IMR-90 (cell line): ENCODE measurements around the gene ZFYVE1. TPM values are rescaled to one million over a fixed set of nuclear protein-coding genes. Genes with fewer than 3 reads are reported as not detected.

Experiments used
- ATAC-seq: fragments of 200-7000 bp; cut with Tn5 transposase; 2 replicates; pipeline ENCODE4 v1.9.1; 2020; ENCODE audit warnings: low read depth, mild to moderate bottlenecking, moderate library complexity
- BruUV-seq: library from RNA; stranded (reverse); fragments of 400-500 nt; replicated peaks from 2 replicates; lab custom pipeline; 2021; lab: Mats Ljungman, UMichigan
- CTCF ChIA-PET: fragments of 300-600 bp; formaldehyde crosslinking; extraction: SDS; loops from one replicate; lab custom pipeline; 2021; ENCODE audit warnings: antibody characterized with exemption; lab: Yijun Ruan, JAX
- POLR2A ChIA-PET: fragments of 300-600 bp; sonication (Branson Sonifier 250); formaldehyde crosslinking; loops from one replicate; lab custom pipeline; 2022; ENCODE audit warnings: antibody characterized with exemption; ENCODE audit not compliant: unreplicated experiment; lab: Charles Lee
- DNase-seq: peaks from one replicate; pipeline ENCODE4 v3.0.0; 2013
- H2AFZ ChIP-seq: replicated peaks from 2 replicates; pipeline ENCODE3; 2013; ENCODE audit warnings: low read length, mild to moderate bottlenecking; ENCODE audit not compliant: poor library complexity
- H2AK5ac ChIP-seq: 2 replicates; pipeline ENCODE4 v1.6.1; 2013; ENCODE audit warnings: low read depth, low read length, inconsistent platforms
- H2AK9ac ChIP-seq: replicated peaks from 2 replicates; pipeline ENCODE3; 2013; ENCODE audit warnings: mild to moderate bottlenecking, low read depth, low read length, moderate library complexity; ENCODE audit not compliant: poor library complexity
- H2BK120ac ChIP-seq: 2 replicates; pipeline ENCODE4 v1.6.1; 2013; ENCODE audit warnings: low read depth, low read length, inconsistent platforms
- H2BK15ac ChIP-seq: 3 replicates; pipeline ENCODE4 v1.6.1; 2013; ENCODE audit warnings: low read depth, low read length, inconsistent platforms
- H2BK20ac ChIP-seq: 2 replicates; pipeline ENCODE4 v1.6.1; 2013; ENCODE audit warnings: low read depth, mild to moderate bottlenecking, inconsistent platforms, low read length, moderate library complexity
- H2BK5ac ChIP-seq: 2 replicates; pipeline ENCODE4 v1.6.1; 2013; ENCODE audit warnings: mild to moderate bottlenecking, low read depth, low read length, inconsistent platforms; ENCODE audit not compliant: poor library complexity, severe bottlenecking
- H3K14ac ChIP-seq: replicated peaks from 2 replicates; pipeline ENCODE4 v1.6.1; 2013; ENCODE audit warnings: low read depth, low read length, inconsistent platforms
- H3K18ac ChIP-seq: 2 replicates; pipeline ENCODE4 v1.6.1; 2013; ENCODE audit warnings: low read depth, low read length, control low read depth
- H3K23ac ChIP-seq: 2 replicates; pipeline ENCODE4 v1.6.1; 2013; ENCODE audit warnings: low read depth, low read length, inconsistent platforms
- H3K27ac ChIP-seq: 2 replicates; pipeline ENCODE4 v1.5.1; 2013; ENCODE audit warnings: mild to moderate bottlenecking, control low read depth, low read length; ENCODE audit not compliant: insufficient read depth
- H3K27me3 ChIP-seq: 2 replicates; pipeline ENCODE4 v1.6.1; 2013; ENCODE audit warnings: low read length; ENCODE audit not compliant: control insufficient read depth, insufficient read depth
- H3K36me3 ChIP-seq: 2 replicates; pipeline ENCODE4 v1.6.1; 2013; ENCODE audit warnings: low read length, mixed read lengths; ENCODE audit not compliant: control insufficient read depth, insufficient read depth
- H3K4ac ChIP-seq: 2 replicates; pipeline ENCODE4 v1.6.1; 2013; ENCODE audit warnings: low read depth, low read length, inconsistent platforms
- H3K4me1 ChIP-seq: 2 replicates; pipeline ENCODE4 v1.6.1; 2013; ENCODE audit warnings: low read length, mixed read lengths; ENCODE audit not compliant: control insufficient read depth, insufficient read depth
- H3K4me2 ChIP-seq: 2 replicates; pipeline ENCODE4 v1.6.1; 2013; ENCODE audit warnings: low read depth, mild to moderate bottlenecking, control low read depth, low read length, moderate library complexity
- H3K4me3 ChIP-seq: 2 replicates; pipeline ENCODE4 v1.5.1; 2013; ENCODE audit warnings: low read depth, mild to moderate bottlenecking, control low read depth, low read length, moderate library complexity; ENCODE audit not compliant: insufficient read depth
- H3K56ac ChIP-seq: 2 replicates; pipeline ENCODE4 v1.6.1; 2013; ENCODE audit warnings: low read length, inconsistent platforms; ENCODE audit not compliant: insufficient read depth; ENCODE audit errors: extremely low read depth
- H3K79me1 ChIP-seq, 2 experiments: 2 replicates each; pipeline ENCODE4 v1.6.1; 2013; ENCODE audit warnings: low read length in 2 of 2, inconsistent platforms in 1 of 2, low read depth in 1 of 2
- H3K9ac ChIP-seq: 2 replicates; pipeline ENCODE4 v1.6.1; 2013; ENCODE audit warnings: low read depth, low read length, control low read depth
- H3K9me1 ChIP-seq: 2 replicates; pipeline ENCODE4 v1.6.1; 2013; ENCODE audit warnings: low read length, inconsistent platforms; ENCODE audit not compliant: insufficient read depth
- H3K9me3 ChIP-seq: 2 replicates; pipeline ENCODE4 v1.6.1; 2013; ENCODE audit warnings: low read length; ENCODE audit not compliant: control insufficient read depth, insufficient read depth
- H4K20me1 ChIP-seq: 2 replicates; pipeline ENCODE4 v1.6.1; 2013; ENCODE audit warnings: low read length, inconsistent platforms; ENCODE audit not compliant: insufficient read depth
- H4K5ac ChIP-seq: 2 replicates; pipeline ENCODE4 v1.6.1; 2013; ENCODE audit warnings: mild to moderate bottlenecking, low read depth, low read length, control low read depth
- H4K8ac ChIP-seq, 2 experiments: 2 replicates each; pipeline ENCODE4 v1.6.1; 2013; ENCODE audit warnings: low read depth in 2 of 2, low read length in 2 of 2, control low read depth in 1 of 2, inconsistent platforms in 1 of 2
- H4K91ac ChIP-seq: 2 replicates; pipeline ENCODE4 v1.6.1; 2013; ENCODE audit warnings: low read depth, low read length, inconsistent platforms; ENCODE audit not compliant: insufficient read depth
- SMC3 ChIP-seq: fragments of 150-350 bp; IDR thresholded peaks from 2 replicates; pipeline ENCODE4 v1.6.1; 2016; ENCODE audit warnings: low read depth, mild to moderate bottlenecking, antibody characterized with exemption, low read length, moderate library complexity
- WGBS, 2 experiments: methylation state at CpG; one replicate each; pipeline versions ENCODE4 v1.1.5 to v1.1.7; 2013; ENCODE audit warnings: missing lambda C conversion rate in 2 of 2; ENCODE audit not compliant: insufficient read length in 1 of 2; ENCODE audit errors: extremely low coverage in 2 of 2; 5-methylcytosine and 5-hydroxymethylcytosine counted together
- dilution Hi-C: fragments of 300-500 bp; cut with HindIII; formaldehyde crosslinking; loops from one replicate; pipeline ENCODE4 v1.14.3; 2018; ENCODE audit warnings: low sequenced_read_pairs; ENCODE audit not compliant: unreplicated experiment
- in situ Hi-C: fragments of 300-500 bp; cut with MboI; formaldehyde crosslinking; loops from 3 replicates; pipeline ENCODE4 v1.14.3; 2019; ENCODE audit warnings: low sequenced_read_pairs, inconsistent platforms, mixed read lengths
- intact Hi-C: fragments of 100-400 bp; cut with micrococcal nuclease; formaldehyde crosslinking; loops from 2 replicates; pipeline ENCODE4 v1.10.0; 2022
- polyA plus RNA-seq, 3 experiments: library from polyadenylated mRNA; depleted of rRNA; stranded (reverse); fragments of >200 nt; gene quantifications; 2 replicates each; pipeline ENCODE4 v1.2.3, GENCODE V29; 2012; ENCODE audit warnings: low replicate concordance in 1 of 3
- total RNA-seq: library from RNA; depleted of rRNA; stranded (reverse); fragments of >200 nt; gene quantifications from 2 replicates; pipeline ENCODE4 v1.2.3, GENCODE V29; 2012

The ZFYVE1 gene
- total and polyA plus RNA-seq, 2 of the 4 experiments (the other 2 are of a cell fraction), result 12.2 to 14.2 TPM

- H2AK5ac ChIP-seq, result no peak overlapping the region
Measured at GRCh38 chr14:72975770-72976169, 51.1 kb downstream of the ZFYVE1 start.

More at GRCh38 chr14:72975770-72976169, 51.1 kb downstream of the ZFYVE1 start:
- ATAC-seq (no peak), DNase-seq (no peak)
- H2BK15ac ChIP-seq, result no peak overlapping the region
- H3K18ac ChIP-seq, result no peak overlapping the region
- no peak overlapping the region for H2BK20ac ChIP-seq
- H3K14ac ChIP-seq, result no peak overlapping the region
- H4K91ac ChIP-seq, result no peak overlapping the region
- no peak overlapping the region for H4K8ac ChIP-seq
- H2BK5ac ChIP-seq, result no peak overlapping the region
- no peak overlapping the region for H3K4ac ChIP-seq
- TF ChIP-seq SMC3, result no peak
- H4K20me1 ChIP-seq, result no peaks in the 10 kb centered on the region
- H3K27ac ChIP-seq, result no peak overlapping the region
- in situ Hi-C loops (no loop called here), dilution Hi-C loops (no loop called here), intact Hi-C loops (no loop called here)
- no peak overlapping the region for H2AK9ac ChIP-seq
- ChIA-PET CTCF (interaction anchor here (1.1 kb wide), 1 partner anchor 8 kb away, joined by 3 read pairs; no protein-coding TSS in a partner anchor), POLR2A (no interaction called here)
- H3K36me3 ChIP-seq, result peaks cover 55% of the 10 kb centered on the region
- H2BK120ac ChIP-seq, result no peak overlapping the region
- H3K9ac ChIP-seq, result no peak overlapping the region
- H4K5ac ChIP-seq, result no peak overlapping the region
- H3K23ac ChIP-seq, result no peak overlapping the region
- BruUV-seq, result no TSS peak
- WGBS, 2 experiments, result 90% methylated on average over 2 of the region's 4 CpGs; no CpG with 5 or more reads in 1 of the 2 experiments
- no peak overlapping the region for H3K56ac ChIP-seq
- peaks cover 6 to 13% of the 10 kb centered on the region in 2 experiments; a peak in 2 of 4 replicates for H3K79me1 ChIP-seq
- peaks cover 6% of the 10 kb centered on the region; the same call in 1 of the 2 replicates for H3K9me1 ChIP-seq
- no peaks in the 10 kb centered on the region for H3K4me1 ChIP-seq
- H3K9me3 ChIP-seq, result no peaks in the 10 kb centered on the region
- H2AFZ ChIP-seq, result no peak overlapping the region
- no peak overlapping the region for H3K4me2 ChIP-seq
- H3K27me3 ChIP-seq, result no peaks in the 10 kb centered on the region
- H3K4me3 ChIP-seq, result no peak overlapping the region
